HCT116 (cell line): Measurements from ENCODE around the gene CBLB. TPM values are rescaled to one million over a fixed set of nuclear protein-coding genes. Genes with fewer than 3 reads are reported as not detected.

Experiments
- ATAC-seq: fragments of 200-7000 bp; cut with Tn5 transposase; 2 replicates; pipeline ENCODE4 v1.9.1; 2020; ENCODE audit warnings: mild to moderate bottlenecking, moderate library complexity
- BruUV-seq: library from RNA; stranded (reverse); fragments of 400-500 nt; replicated peaks from 2 replicates; lab custom pipeline; 2021; lab: Mats Ljungman, UMichigan
- CTCF ChIA-PET: fragments of 300-600 bp; sonication (Branson Sonifier 250); formaldehyde crosslinking; loops from one replicate; lab custom pipeline; 2021; ENCODE audit warnings: antibody characterized with exemption; lab: Charles Lee
- POLR2A ChIA-PET: fragments of 300-600, 350-600 bp; sonication (Branson Sonifier 250); formaldehyde crosslinking; loops from one replicate; lab custom pipeline; 2021; ENCODE audit warnings: antibody characterized with exemption; lab: Charles Lee
- RAD21 ChIA-PET, 2 experiments: fragments of 300-600 bp; sonication (Branson Sonifier 250); formaldehyde crosslinking; loops; one replicate each; lab custom pipeline; 2023; ENCODE audit warnings: low total read pairs in 2 of 2; ENCODE audit not compliant: uncharacterized antibody in 2 of 2, unreplicated experiment in 2 of 2, low non-redundant PET in 1 of 2; lab: Charles Lee
- DNase-seq: peaks from one replicate; pipeline ENCODE4 v3.0.0-alpha.2; 2010; ENCODE audit warnings: low read depth, low spot score
- H2AFZ ChIP-seq: fragments of 200-600 bp; shearing (Covaris generic), sonication (generic); 2 replicates; pipeline ENCODE4 v1.6.1; 2017; ENCODE audit warnings: low read depth, mixed run types, mixed read lengths, antibody characterized with exemption, low read length; ENCODE audit not compliant: poor library complexity, severe bottlenecking
- H3K27ac ChIP-seq: 2 replicates; pipeline ENCODE4 v1.5.1; 2012; ENCODE audit warnings: low read depth, low read length
- H3K27me3 ChIP-seq: fragments of 200-600 bp; sonication (generic); 2 replicates; pipeline ENCODE4 v1.6.1; 2016; ENCODE audit warnings: mixed run types, low read length, mixed read lengths; ENCODE audit not compliant: insufficient read depth
- H3K36me3 ChIP-seq, 2 experiments: fragments of 200-500 bp in 1 of 2; fragments of 200-600 bp in 1 of 2; sonication (Bioruptor generic) in 1 of 2; sonication (generic) in 1 of 2; 2 replicates each; pipeline versions ENCODE4 v1.5.1 to v1.6.1; 2014 to 2016; ENCODE audit warnings: low read length in 2 of 2, inconsistent platforms in 1 of 2, mixed read lengths in 1 of 2, mixed run types in 1 of 2; ENCODE audit not compliant: insufficient read depth in 2 of 2, control insufficient read depth in 1 of 2
- H3K4me1 ChIP-seq, 2 experiments: fragments of 200-600 bp in 1 of 2; sonication (generic) in 1 of 2; 2 replicates each; pipeline versions ENCODE4 v1.5.1 to v1.6.1; 2012 to 2017; ENCODE audit warnings: low read length in 2 of 2, inconsistent platforms in 1 of 2, mild to moderate bottlenecking in 1 of 2, mixed read lengths in 1 of 2, mixed run types in 1 of 2, moderate library complexity in 1 of 2; ENCODE audit not compliant: insufficient read depth in 2 of 2, control insufficient read depth in 1 of 2
- H3K4me2 ChIP-seq: fragments of 200-600 bp; sonication (generic); 2 replicates; pipeline ENCODE4 v1.6.1; 2017; ENCODE audit warnings: mixed run types, low read length, mixed read lengths
- H3K4me3 ChIP-seq, 2 experiments: fragments of 200-600 bp in 1 of 2; sonication (generic) in 1 of 2; replicated peaks in 1 of 2; 2 replicates each; pipeline ENCODE4 v1.5.1; 2011 to 2016; ENCODE audit warnings: low read length in 2 of 2, control low read depth in 1 of 2, low read depth in 1 of 2, mild to moderate bottlenecking in 1 of 2, mixed read lengths in 1 of 2, mixed run types in 1 of 2
- H3K79me2 ChIP-seq: fragments of 200-600 bp; sonication (generic); 2 replicates; pipeline ENCODE4 v1.6.1; 2017; ENCODE audit warnings: mild to moderate bottlenecking, mixed run types, low read length, moderate library complexity, mixed read lengths; ENCODE audit not compliant: insufficient read depth
- H3K9ac ChIP-seq: fragments of 200-600 bp; sonication (generic); 2 replicates; pipeline ENCODE4 v1.6.1; 2016; ENCODE audit warnings: low read length, mixed read lengths
- H3K9me2 ChIP-seq: fragments of 200-600 bp; sonication (generic), shearing (Covaris generic); 2 replicates; pipeline ENCODE4 v1.6.1; 2017; ENCODE audit warnings: mixed run types, mild to moderate bottlenecking, moderate library complexity; ENCODE audit not compliant: insufficient read depth
- H3K9me3 ChIP-seq, 2 experiments: fragments of 200-500 bp in 1 of 2; fragments of 200-600 bp in 1 of 2; sonication (Bioruptor generic) in 1 of 2; sonication (generic) in 1 of 2; 2 replicates each; pipeline ENCODE4 v1.6.1; 2014 to 2017; ENCODE audit warnings: low read length in 2 of 2, mixed read lengths in 2 of 2, inconsistent platforms in 1 of 2, low read depth in 1 of 2, mild to moderate bottlenecking in 1 of 2, mixed run types in 1 of 2, moderate library complexity in 1 of 2; ENCODE audit not compliant: control insufficient read depth in 1 of 2, insufficient read depth in 1 of 2
- H4K20me1 ChIP-seq: fragments of 200-600 bp; sonication (generic), shearing (Covaris generic); 2 replicates; pipeline ENCODE4 v1.6.1; 2017; ENCODE audit warnings: mixed run types, mild to moderate bottlenecking, moderate library complexity; ENCODE audit not compliant: insufficient read depth
- CBX3 ChIP-seq: IDR thresholded peaks from 2 replicates; pipeline ENCODE4 v1.6.1; 2012; ENCODE audit warnings: low read depth
- CEBPB ChIP-seq: IDR thresholded peaks from 2 replicates; pipeline ENCODE4 v1.6.1; 2012; ENCODE audit warnings: low read depth
- ELF1 ChIP-seq: IDR thresholded peaks from 2 replicates; pipeline ENCODE4 v1.6.1; 2012; ENCODE audit warnings: low read depth, borderline replicate concordance
- EZH2 ChIP-seq: fragments of 200-600 bp; sonication (generic); IDR thresholded peaks from 2 replicates; pipeline ENCODE4 v1.6.1; 2017; ENCODE audit warnings: antibody characterized with exemption, mixed run types
- FOSL1 ChIP-seq: IDR thresholded peaks from 2 replicates; pipeline ENCODE4 v1.6.1; 2012; ENCODE audit warnings: low read depth
- JUND ChIP-seq: IDR thresholded peaks from 2 replicates; pipeline ENCODE4 v1.6.1; 2012
- POLR2AphosphoS5 ChIP-seq: IDR thresholded peaks from 2 replicates; pipeline ENCODE4 v1.6.1; 2011; ENCODE audit warnings: mild to moderate bottlenecking, low read depth, low read length, moderate library complexity
- SIN3A ChIP-seq: IDR thresholded peaks from 2 replicates; pipeline ENCODE4 v1.6.1; 2012; ENCODE audit warnings: low read depth
- SP1 ChIP-seq: IDR thresholded peaks from 2 replicates; pipeline ENCODE4 v1.6.1; 2012; ENCODE audit warnings: low read depth
- SRF ChIP-seq: IDR thresholded peaks from 2 replicates; pipeline ENCODE4 v1.6.1; 2012; ENCODE audit warnings: low read depth
- YY1 ChIP-seq: IDR thresholded peaks from 2 replicates; pipeline ENCODE4 v1.6.1; 2011; ENCODE audit warnings: low read length, low read depth, moderate library complexity, mild to moderate bottlenecking; ENCODE audit not compliant: insufficient replicate concordance; ENCODE audit errors: extremely low read depth
- ZFX ChIP-seq: fragments of 450-650 bp; IDR thresholded peaks from 2 replicates; pipeline ENCODE4 v1.6.1; 2017
- ZNF274 ChIP-seq: fragments of 200-500 bp; sonication (Bioruptor generic); IDR thresholded peaks from 2 replicates; pipeline ENCODE4 v1.6.1; 2014; ENCODE audit warnings: mild to moderate bottlenecking, low read depth, low read length, inconsistent platforms
- intact Hi-C: fragments of 100-400 bp; cut with micrococcal nuclease; formaldehyde crosslinking; loops from 2 replicates; pipeline ENCODE4 v1.10.0; 2022
- total RNA-seq: library from RNA; stranded (reverse); gene quantifications from one replicate; pipeline ENCODE4 v1.2.1, GENCODE V29; 2021; ENCODE audit not compliant: unreplicated experiment
- TF ChIP-seq, protein P1 (sequence below): IDR thresholded peaks from 2 replicates; pipeline ENCODE4 v1.6.1; 2012; ENCODE audit warnings: low read depth
- TF ChIP-seq, protein P2 (sequence below), 3 experiments: fragments of 200-600 bp in 1 of 3; sonication (generic) in 1 of 3; IDR thresholded peaks in 2 of 3; conservative IDR thresholded peaks in 1 of 3; 2 replicates each; pipeline ENCODE4 v1.5.1; 2012 to 2017; ENCODE audit warnings: low read depth in 2 of 3, low read length in 2 of 3, antibody characterized with exemption in 1 of 3, borderline replicate concordance in 1 of 3, control low read depth in 1 of 3, mild to moderate bottlenecking in 1 of 3, mixed read lengths in 1 of 3, mixed run types in 1 of 3, moderate library complexity in 1 of 3; ENCODE audit not compliant: insufficient read depth in 1 of 3
- TF ChIP-seq, protein P3 (sequence below): IDR thresholded peaks from 2 replicates; pipeline ENCODE4 v1.6.1; 2012

Gene CBLB
- total RNA-seq, 1 experiment from 2014 or later = 10.4 TPM

DNA sequence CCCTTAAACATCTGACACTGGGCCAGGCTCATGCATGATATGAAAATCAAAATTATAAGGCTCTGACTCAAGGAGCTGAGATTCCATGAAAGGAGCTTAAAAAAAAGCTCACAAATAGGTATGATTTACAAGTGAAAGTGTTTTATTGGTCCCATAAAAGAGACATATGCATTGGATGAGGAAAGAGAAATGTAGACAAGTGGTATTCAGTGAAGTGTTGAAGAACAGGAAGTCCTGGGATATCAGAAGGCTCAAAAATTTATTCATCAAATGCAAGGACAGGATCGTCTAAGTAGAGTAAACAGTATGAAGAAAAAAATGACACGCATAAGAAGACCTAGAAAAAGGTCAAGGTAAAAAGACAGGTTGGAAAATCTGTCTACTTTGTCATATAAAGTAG lies 188.9 kb downstream of the CBLB start (continued):
- TF ChIP-seq, protein P1, sequence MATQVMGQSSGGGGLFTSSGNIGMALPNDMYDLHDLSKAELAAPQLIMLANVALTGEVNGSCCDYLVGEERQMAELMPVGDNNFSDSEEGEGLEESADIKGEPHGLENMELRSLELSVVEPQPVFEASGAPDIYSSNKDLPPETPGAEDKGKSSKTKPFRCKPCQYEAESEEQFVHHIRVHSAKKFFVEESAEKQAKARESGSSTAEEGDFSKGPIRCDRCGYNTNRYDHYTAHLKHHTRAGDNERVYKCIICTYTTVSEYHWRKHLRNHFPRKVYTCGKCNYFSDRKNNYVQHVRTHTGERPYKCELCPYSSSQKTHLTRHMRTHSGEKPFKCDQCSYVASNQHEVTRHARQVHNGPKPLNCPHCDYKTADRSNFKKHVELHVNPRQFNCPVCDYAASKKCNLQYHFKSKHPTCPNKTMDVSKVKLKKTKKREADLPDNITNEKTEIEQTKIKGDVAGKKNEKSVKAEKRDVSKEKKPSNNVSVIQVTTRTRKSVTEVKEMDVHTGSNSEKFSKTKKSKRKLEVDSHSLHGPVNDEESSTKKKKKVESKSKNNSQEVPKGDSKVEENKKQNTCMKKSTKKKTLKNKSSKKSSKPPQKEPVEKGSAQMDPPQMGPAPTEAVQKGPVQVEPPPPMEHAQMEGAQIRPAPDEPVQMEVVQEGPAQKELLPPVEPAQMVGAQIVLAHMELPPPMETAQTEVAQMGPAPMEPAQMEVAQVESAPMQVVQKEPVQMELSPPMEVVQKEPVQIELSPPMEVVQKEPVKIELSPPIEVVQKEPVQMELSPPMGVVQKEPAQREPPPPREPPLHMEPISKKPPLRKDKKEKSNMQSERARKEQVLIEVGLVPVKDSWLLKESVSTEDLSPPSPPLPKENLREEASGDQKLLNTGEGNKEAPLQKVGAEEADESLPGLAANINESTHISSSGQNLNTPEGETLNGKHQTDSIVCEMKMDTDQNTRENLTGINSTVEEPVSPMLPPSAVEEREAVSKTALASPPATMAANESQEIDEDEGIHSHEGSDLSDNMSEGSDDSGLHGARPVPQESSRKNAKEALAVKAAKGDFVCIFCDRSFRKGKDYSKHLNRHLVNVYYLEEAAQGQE = no peak
- no peak for TF ChIP-seq CEBPB
- TF ChIP-seq, all 23 proteins: peak for 0

DNA sequence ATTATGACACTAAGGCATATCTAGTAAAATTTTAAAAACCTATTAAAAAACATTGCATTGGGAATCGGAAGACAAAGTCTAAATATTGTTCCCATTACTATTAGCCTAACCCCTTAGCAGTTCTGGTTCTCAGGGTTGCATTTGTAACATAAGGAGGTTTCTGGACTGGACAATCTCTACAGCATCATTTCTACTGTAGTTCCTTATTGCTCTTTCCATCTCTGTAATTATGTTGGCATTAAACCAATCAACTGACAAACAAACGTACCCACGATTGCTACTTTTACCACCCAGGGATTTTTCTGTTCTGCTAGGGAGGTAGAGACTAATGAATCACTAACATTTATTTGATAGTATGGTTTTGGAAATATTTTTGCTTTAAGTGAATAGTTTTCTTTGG lies 190.8 kb downstream of the CBLB start:
- no peak overlapping the region for H3K4me2 ChIP-seq
- H3K4me3 ChIP-seq = no peak overlapping the region
- H3K9ac ChIP-seq = no peak overlapping the region
- BruUV-seq = no TSS peak
- H3K9me2 ChIP-seq = no peaks in the 10 kb centered on the region
- H3K36me3 ChIP-seq = no peaks in the 10 kb centered on the region
- CTCF ChIA-PET = interaction anchor here (0.6 kb wide), 1 partner anchor 1006 kb away, joined by 3 read pairs; no protein-coding TSS in a partner anchor
- H3K27ac ChIP-seq = no peak overlapping the region
- RAD21 ChIA-PET = no interaction called here
- ATAC-seq (no peak), DNase-seq (no peak)
- no peaks in the 10 kb centered on the region for H3K79me2 ChIP-seq
- no peaks in the 10 kb centered on the region for H3K4me1 ChIP-seq
- H2AFZ ChIP-seq = no peak overlapping the region
- TF ChIP-seq ELF1 (no peak), CEBPB (no peak), SP1 (no peak), YY1 (no peak), ZFX (no peak), FOSL1 (no peak), SRF (no peak), SIN3A (no peak), CBX3 (no peak), EZH2 (no peak), ZNF274 (no peak), POLR2AphosphoS5 (no peak), JUND (no peak)
- TF ChIP-seq, protein P2, sequence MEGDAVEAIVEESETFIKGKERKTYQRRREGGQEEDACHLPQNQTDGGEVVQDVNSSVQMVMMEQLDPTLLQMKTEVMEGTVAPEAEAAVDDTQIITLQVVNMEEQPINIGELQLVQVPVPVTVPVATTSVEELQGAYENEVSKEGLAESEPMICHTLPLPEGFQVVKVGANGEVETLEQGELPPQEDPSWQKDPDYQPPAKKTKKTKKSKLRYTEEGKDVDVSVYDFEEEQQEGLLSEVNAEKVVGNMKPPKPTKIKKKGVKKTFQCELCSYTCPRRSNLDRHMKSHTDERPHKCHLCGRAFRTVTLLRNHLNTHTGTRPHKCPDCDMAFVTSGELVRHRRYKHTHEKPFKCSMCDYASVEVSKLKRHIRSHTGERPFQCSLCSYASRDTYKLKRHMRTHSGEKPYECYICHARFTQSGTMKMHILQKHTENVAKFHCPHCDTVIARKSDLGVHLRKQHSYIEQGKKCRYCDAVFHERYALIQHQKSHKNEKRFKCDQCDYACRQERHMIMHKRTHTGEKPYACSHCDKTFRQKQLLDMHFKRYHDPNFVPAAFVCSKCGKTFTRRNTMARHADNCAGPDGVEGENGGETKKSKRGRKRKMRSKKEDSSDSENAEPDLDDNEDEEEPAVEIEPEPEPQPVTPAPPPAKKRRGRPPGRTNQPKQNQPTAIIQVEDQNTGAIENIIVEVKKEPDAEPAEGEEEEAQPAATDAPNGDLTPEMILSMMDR (IDR thresholded peaks at IDR 0.05 in 2 of 3, conservative IDR thresholded peaks at IDR 0.05 in 1 of 3; ENCODE audit: borderline replicate concordance in 1 of 3, insufficient read depth in 1 of 3, low read depth in 2 of 3, low read length in 2 of 3) = no peak
- TF ChIP-seq, protein P3, sequence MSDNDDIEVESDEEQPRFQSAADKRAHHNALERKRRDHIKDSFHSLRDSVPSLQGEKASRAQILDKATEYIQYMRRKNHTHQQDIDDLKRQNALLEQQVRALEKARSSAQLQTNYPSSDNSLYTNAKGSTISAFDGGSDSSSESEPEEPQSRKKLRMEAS = no peak
- intact Hi-C loops = no loop called here
- H3K27me3 ChIP-seq = no peaks in the 10 kb centered on the region
- no peaks in the 10 kb centered on the region for H4K20me1 ChIP-seq
- POLR2A ChIA-PET = no interaction called here
- no peaks in the 10 kb centered on the region for H3K9me3 ChIP-seq
